Activated naive CD4-positive, alpha-beta T cell treated with anti-CD3 and anti-CD28 coated beads, Interleukin-2, amount 10 ng/mL, durations not matched to agents 7 days and 5 days (primary cell): Measurements from ENCODE around the gene TNNC1.

Experiments used
- CTCF ChIA-PET: fragments of 350-600 bp; sonication (Branson Sonifier 250); formaldehyde crosslinking; loops from one replicate; lab custom pipeline; 2021; ENCODE audit warnings: antibody characterized with exemption; lab: Charles Lee
- DNase-seq: peaks from one replicate; pipeline ENCODE4 v3.0.0-alpha.2; 2020
- H3K27ac Mint-ChIP-seq: one replicate; pipeline ENCODE4 v1.8.0; 2021; ENCODE audit warnings: mild to moderate bottlenecking, moderate library complexity, mixed read lengths
- H3K27me3 Mint-ChIP-seq: one replicate; pipeline ENCODE4 v1.8.0; 2021; ENCODE audit warnings: mild to moderate bottlenecking, mixed read lengths
- H3K36me3 Mint-ChIP-seq: one replicate; pipeline ENCODE4 v1.8.0; 2021; ENCODE audit warnings: mixed read lengths
- H3K4me1 Mint-ChIP-seq: one replicate; pipeline ENCODE4 v1.8.0; 2021; ENCODE audit warnings: mixed read lengths
- H3K4me3 Mint-ChIP-seq: one replicate; pipeline ENCODE4 v1.8.0; 2021; ENCODE audit warnings: mild to moderate bottlenecking, moderate library complexity, mixed read lengths
- H3K9me3 Mint-ChIP-seq: one replicate; pipeline ENCODE4 v1.8.0; 2021; ENCODE audit warnings: mixed read lengths

Gene TNNC1

GRCh38 chr3:52439426-52440248 is 14.2 kb downstream of the TNNC1 start:
- H3K27me3 Mint-ChIP-seq = peaks cover 29% of the 10 kb centered on the region
- no peak overlapping the region for H3K27ac Mint-ChIP-seq
- CTCF ChIA-PET = interaction anchor here (0.9 to 2.5 kb wide), 5 partner anchors 9 to 208 kb away, joined by 3 to 11 read pairs (median 7); no protein-coding TSS in a partner anchor
- H3K4me1 Mint-ChIP-seq = peaks cover 4% of the 10 kb centered on the region
- H3K36me3 Mint-ChIP-seq = no peaks in the 10 kb centered on the region
- H3K4me3 Mint-ChIP-seq = no peak overlapping the region
- H3K9me3 Mint-ChIP-seq = no peaks in the 10 kb centered on the region
- no peak for DNase-seq

DNA sequence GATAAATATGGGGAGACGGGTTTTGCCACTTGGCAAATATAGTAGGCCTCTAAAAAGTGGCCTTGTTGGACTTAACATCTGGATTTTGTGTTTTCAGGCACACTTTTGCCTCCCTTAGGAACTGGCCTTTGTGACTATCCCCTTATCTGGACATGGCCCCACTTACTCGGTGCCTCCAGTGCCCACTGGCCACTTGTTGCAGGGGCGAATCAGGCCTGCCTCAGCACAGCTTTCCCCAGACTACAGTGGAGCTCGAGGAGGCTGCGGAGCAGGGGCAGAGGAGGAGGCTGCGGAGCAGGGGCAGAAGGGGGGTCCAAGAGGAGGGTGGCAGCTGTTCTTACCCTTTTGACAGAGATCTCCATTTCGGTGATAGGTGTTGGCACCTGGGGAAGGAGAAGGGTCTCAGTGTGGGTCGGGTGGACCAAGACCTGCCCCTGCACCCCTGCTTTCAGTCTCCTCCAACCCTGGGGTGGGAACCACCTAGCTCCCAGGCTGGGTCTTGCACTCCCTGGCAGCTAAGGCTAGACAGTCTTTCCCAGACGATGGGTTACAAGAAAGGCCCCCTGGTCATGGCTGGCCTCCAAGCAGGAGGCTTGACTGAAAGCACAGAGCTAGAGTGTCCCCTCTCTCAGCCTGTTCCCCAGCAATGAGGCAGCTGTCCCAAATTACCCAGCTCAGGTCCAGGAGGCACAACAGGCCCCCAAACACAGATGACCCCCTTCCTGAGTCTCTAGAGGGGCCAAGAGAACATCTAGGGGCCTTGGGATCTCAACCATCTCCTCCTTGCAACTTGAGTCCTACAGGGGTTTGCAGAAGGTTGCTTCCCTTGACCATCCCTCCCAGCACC is 15.0 kb downstream of the TNNC1 start:
- DNase-seq = no peak
- Mint-ChIP-seq H3K4me3 (no peak overlapping the region), H3K36me3 (no peaks in the 10 kb centered on the region), H3K4me1 (no peaks in the 10 kb centered on the region), H3K9me3 (no peaks in the 10 kb centered on the region), H3K27me3 (peaks cover 30% of the 10 kb centered on the region), H3K27ac (peak overlapping the region; percentile 19)
- CTCF ChIA-PET = interaction anchor here (0.9 to 2.5 kb wide), 5 partner anchors 8 to 207 kb away, joined by 3 to 11 read pairs (median 7); no protein-coding TSS in a partner anchor

- H3K36me3 Mint-ChIP-seq = no peaks in the 10 kb centered on the region
- DNase-seq = no peak
- no peaks in the 10 kb centered on the region for H3K9me3 Mint-ChIP-seq
- H3K4me3 Mint-ChIP-seq = no peak overlapping the region
- H3K27me3 Mint-ChIP-seq = peaks cover 27% of the 10 kb centered on the region
- no peaks in the 10 kb centered on the region for H3K4me1 Mint-ChIP-seq
- CTCF ChIA-PET = interaction anchor here (2.5 kb wide), 2 partner anchors 10 to 25 kb away, joined by 8 to 11 read pairs; no protein-coding TSS in a partner anchor
- H3K27ac Mint-ChIP-seq = no peak overlapping the region
Observed at GRCh38 chr3:52438104-52438376, 15.8 kb downstream of the TNNC1 start.

DNA sequence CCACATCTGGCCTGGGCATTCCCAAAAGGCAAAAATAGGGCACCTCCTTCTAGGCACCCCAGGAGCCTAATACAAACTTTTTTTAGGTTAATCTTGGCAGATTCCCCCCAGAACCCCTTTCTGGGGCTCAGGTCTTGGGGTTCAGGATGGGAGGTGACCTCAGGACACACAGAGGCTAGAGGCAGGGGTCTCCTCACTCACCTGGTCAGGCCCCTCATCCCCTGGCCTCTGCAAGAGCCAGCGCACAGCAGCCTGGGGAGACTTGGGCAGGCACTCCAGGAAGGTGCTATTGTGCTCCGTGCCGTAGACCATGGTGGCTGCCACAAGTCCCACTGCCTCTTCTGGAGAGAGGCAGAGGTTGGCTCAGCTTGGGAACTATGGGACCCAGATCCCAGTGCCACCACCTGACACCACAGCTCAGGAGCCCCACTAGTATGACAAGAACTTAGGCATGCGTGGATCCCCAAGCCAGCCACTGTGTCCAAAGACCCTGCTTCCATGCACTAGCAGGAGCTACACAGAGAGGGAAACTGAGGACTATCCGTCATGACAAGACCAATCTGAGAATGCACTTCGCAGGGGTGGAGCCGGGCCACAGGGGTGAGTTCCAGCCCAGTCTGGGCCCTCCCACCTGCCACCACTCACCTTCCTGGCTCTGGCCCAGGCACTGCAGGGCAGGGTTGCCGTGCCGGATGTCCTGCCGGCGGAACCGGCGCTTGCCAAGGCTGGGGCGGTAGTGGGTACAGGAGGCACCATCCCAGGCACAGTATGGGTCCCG is 16.3 kb downstream of the TNNC1 start:
- no peak for DNase-seq
- Mint-ChIP-seq H3K4me3 (no peak overlapping the region), H3K27me3 (peaks cover 27% of the 10 kb centered on the region), H3K9me3 (no peaks in the 10 kb centered on the region), H3K4me1 (no peaks in the 10 kb centered on the region), H3K36me3 (no peaks in the 10 kb centered on the region), H3K27ac (no peak overlapping the region)
- CTCF ChIA-PET = interaction anchor here (1.3 to 2.5 kb wide), 3 partner anchors 9 to 25 kb away, joined by 6 to 11 read pairs (median 8); no protein-coding TSS in a partner anchor

DNA sequence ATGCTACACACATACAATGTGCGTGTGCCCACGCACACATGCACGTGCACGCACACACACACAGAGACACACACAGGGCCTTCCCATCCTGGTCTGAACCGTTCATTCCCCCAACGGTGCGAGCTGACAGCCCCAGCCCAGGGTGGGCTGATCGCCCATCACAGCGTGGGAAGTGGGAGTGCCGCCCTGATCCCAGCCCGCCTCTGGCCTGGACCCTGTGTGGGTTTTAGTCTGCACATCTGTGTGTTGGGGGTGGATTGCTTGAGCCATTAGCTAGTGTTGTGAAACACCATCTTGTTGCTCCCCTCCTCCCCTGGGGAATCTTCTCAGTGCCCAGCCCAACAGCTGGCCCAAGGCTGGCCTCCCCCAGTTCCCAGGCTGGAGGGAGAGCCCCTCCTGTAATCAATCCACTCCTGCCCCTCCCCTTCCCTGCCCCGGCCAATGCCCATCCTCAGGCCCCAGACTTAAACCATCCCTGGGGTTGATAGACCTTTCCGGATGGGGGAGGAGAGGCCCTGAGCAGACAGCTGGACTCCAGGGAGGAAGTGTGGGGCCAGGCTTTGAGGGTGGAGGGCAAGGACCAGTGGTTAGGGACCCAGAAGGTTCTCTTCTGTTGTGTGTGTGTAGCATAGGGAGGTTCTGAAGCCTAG is 17.2 kb downstream of the TNNC1 start:
- no peak for DNase-seq
- CTCF ChIA-PET = interaction anchor here (1.3 to 1.5 kb wide), 2 partner anchors 8 to 25 kb away, joined by 6 to 7 read pairs; no protein-coding TSS in a partner anchor

DNA sequence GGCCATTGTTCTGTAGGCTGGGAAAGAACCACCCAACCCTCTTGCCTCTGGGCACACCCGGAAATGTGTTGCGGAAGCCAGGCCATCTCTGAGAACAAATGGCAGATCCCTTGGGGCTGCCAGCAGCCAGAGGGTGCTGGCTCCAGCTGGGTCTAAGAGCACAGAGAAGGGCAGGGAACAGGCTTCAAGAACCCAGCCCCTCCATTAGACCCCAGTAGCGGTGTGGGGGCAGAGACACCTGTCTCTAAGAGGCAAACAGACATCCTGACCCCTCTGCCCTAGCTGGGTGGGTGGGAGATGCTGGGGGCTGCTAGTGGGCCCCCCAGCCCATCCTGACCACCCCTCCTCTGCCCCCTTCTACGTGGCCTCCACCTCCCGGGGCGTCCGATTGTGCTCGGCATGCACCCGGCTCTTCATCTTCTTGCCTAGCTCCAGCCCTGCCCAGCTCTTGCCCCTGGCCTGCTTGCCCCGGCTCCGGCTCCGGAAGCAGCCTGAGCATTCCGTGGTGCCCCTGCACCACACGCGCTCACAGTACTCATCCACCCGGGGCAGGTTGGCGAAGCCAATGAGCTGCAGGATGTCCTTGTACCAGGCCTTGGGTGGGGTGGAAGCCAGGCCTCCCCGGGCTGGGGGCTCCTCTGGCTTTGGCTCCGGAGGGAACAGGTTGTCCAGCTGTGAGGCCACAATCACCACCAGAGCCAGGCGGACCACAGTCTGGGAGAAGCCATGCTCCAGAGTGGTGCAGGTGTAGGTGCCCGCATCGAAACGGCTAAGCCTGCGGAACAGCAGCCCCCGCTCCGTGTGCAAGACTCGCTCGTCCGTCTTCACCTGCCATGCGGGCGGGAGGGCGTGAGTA is 18.4 kb downstream of the TNNC1 start:
- Mint-ChIP-seq H3K9me3 (no peaks in the 10 kb centered on the region), H3K4me3 (no peak overlapping the region), H3K4me1 (peaks cover 2% of the 10 kb centered on the region), H3K36me3 (no peaks in the 10 kb centered on the region), H3K27ac (no peak overlapping the region), H3K27me3 (peaks cover 41% of the 10 kb centered on the region)
- CTCF ChIA-PET = interaction anchor here (1.3 to 1.5 kb wide), 2 partner anchors 10 to 23 kb away, joined by 7 read pairs; partner anchors contain the start of gene SEMA3G
- no peak for DNase-seq

More for the DNA sequence above, 17.2 kb downstream of the TNNC1 start:
- Mint-ChIP-seq H3K36me3 (no peaks in the 10 kb centered on the region), H3K9me3 (no peaks in the 10 kb centered on the region), H3K27ac (no peak overlapping the region), H3K4me1 (peaks cover 2% of the 10 kb centered on the region), H3K27me3 (peaks cover 35% of the 10 kb centered on the region), H3K4me3 (no peak overlapping the region)

DNA sequence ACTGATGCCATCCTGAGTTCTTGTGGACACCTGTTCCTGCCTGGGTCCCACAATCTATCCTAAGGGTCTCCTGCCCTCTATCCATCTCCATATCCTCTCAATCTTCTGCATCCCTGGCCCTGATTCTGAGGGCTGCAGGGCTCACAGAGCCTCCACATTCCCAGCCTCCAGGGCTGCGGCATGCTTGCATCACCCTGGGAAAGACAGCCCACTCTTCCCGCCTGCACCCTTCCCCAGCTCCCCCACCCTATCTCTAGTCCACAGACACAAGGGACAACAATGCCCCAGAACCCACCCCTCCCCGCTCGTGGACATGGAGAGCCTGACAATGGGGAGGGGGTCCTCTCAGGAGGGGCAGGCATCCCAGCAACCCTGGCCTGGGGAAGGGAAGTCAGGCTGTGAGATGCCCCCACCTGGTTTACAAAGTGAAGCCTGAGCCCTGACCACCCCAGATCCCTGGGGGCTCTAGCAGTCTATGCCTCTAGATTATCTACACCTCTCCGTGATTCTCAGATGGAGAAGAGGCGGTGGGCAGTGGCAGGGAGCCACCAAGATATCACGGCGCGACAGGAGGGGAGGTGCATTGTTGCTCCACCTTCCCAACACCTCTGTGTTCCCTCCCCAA is 19.2 kb downstream of the TNNC1 start:
- Mint-ChIP-seq H3K27me3 (peaks cover 40% of the 10 kb centered on the region), H3K9me3 (no peaks in the 10 kb centered on the region), H3K4me3 (no peak overlapping the region), H3K27ac (no peak overlapping the region), H3K4me1 (peaks cover 2% of the 10 kb centered on the region), H3K36me3 (no peaks in the 10 kb centered on the region)
- DNase-seq = no peak
- CTCF ChIA-PET = interaction anchor here (1.3 kb wide), 1 partner anchor 11 kb away, joined by 7 read pairs; the partner anchor contains the start of gene SEMA3G

DNA sequence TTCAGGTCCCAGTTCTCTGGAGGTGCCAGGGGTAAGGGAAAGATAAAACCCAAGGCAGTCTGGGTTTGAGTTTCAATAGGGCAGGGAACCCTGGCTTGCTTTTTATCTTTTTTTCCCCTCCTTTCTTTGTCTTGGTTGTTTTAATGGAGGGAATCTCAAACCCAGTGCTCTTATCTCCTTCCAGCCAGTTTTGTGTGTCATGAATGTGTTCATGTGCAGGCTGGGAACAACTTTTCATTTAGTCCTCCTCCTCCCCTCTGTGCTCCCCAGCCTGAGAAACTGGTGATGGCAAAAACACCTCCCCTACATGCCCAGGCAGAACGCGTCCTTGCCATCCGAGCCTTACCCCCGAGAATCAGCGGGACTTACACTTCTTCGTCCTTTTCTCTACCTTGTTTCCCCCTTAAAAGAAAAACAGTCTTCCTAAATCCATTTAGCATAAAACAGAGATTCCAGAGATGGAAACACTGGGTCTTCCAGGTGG is 19.8 kb downstream of the TNNC1 start:
- H3K4me3 Mint-ChIP-seq = no peak overlapping the region
- no peak overlapping the region for H3K27ac Mint-ChIP-seq
- H3K9me3 Mint-ChIP-seq = no peaks in the 10 kb centered on the region
- H3K27me3 Mint-ChIP-seq = peaks cover 36% of the 10 kb centered on the region
- DNase-seq = no peak
- H3K4me1 Mint-ChIP-seq = peaks cover 2% of the 10 kb centered on the region
- H3K36me3 Mint-ChIP-seq = no peaks in the 10 kb centered on the region
- CTCF ChIA-PET = interaction anchor here (1.7 to 4.0 kb wide), 2 partner anchors 13 to 22 kb away, joined by 7 to 22 read pairs; no protein-coding TSS in a partner anchor

GRCh38 chr3:52433328-52433995 is 20.4 kb downstream of the TNNC1 start:
- no peak overlapping the region for H3K4me3 Mint-ChIP-seq
- H3K36me3 Mint-ChIP-seq = no peaks in the 10 kb centered on the region
- CTCF ChIA-PET = interaction anchor here (1.0 to 4.0 kb wide), 4 partner anchors 9 to 21 kb away, joined by 3 to 22 read pairs (median 5); partner anchors contain the start of gene SEMA3G
- H3K27ac Mint-ChIP-seq = no peak overlapping the region
- DNase-seq = no peak
- peaks cover 38% of the 10 kb centered on the region for H3K27me3 Mint-ChIP-seq
- H3K9me3 Mint-ChIP-seq = no peaks in the 10 kb centered on the region
- peaks cover 2% of the 10 kb centered on the region for H3K4me1 Mint-ChIP-seq

DNA sequence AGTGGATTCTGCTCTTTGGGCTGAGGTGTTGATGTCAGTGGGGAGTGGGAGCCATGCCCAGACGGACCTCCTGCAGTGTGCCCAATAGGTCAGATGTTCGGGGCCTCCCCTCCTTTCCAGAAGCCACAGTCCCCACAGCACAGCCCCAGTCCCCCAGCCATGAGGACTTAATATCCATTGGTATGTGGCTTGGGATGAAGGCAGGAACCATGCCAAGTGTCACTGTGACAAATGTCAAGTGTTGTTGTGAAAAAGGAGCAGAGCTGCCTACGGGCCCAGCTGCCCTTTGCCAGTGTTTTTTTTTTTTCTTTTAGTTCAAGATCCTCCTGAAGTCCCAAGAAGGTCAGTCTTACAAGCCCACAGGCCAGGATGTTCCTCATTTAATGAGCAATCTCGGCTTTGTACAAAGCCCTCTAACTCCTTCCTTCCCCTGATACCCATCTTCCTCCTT is 21.1 kb downstream of the TNNC1 start:
- H3K27ac Mint-ChIP-seq = no peak overlapping the region
- H3K36me3 Mint-ChIP-seq = no peaks in the 10 kb centered on the region
- no peaks in the 10 kb centered on the region for H3K9me3 Mint-ChIP-seq
- no peak for DNase-seq
- no peak overlapping the region for H3K4me3 Mint-ChIP-seq
- CTCF ChIA-PET = interaction anchor here (1.0 to 4.0 kb wide), 5 partner anchors 9 to 20 kb away, joined by 3 to 22 read pairs (median 4); partner anchors contain the start of gene SEMA3G
- H3K4me1 Mint-ChIP-seq = peaks cover 2% of the 10 kb centered on the region
- H3K27me3 Mint-ChIP-seq = peaks cover 45% of the 10 kb centered on the region

GRCh38 chr3:52432225-52432624 is 21.6 kb downstream of the TNNC1 start:
- no peak overlapping the region for H3K27ac Mint-ChIP-seq

More at GRCh38 chr3:52432225-52432624, 21.6 kb downstream of the TNNC1 start:
- no peak overlapping the region for H3K4me3 Mint-ChIP-seq
- DNase-seq = no peak
- no peaks in the 10 kb centered on the region for H3K36me3 Mint-ChIP-seq
- peaks cover 2% of the 10 kb centered on the region for H3K4me1 Mint-ChIP-seq
- peaks cover 44% of the 10 kb centered on the region for H3K27me3 Mint-ChIP-seq
- H3K9me3 Mint-ChIP-seq = no peaks in the 10 kb centered on the region
- CTCF ChIA-PET = interaction anchor here (0.9 to 4.0 kb wide), 3 partner anchors 10 to 20 kb away, joined by 3 to 22 read pairs (median 4); no protein-coding TSS in a partner anchor
